BLaER1 treated with 17β-estradiol and CSF1 and Interleukin-3, amounts not matched to agents 10 nM and 100 nM (cell line): ENCODE data around the gene PDIA2.
A peak's percentile ranks its signal among the peaks of the same experiment; 100 is the strongest.

ENCODE experiments used
- H3K27ac ChIP-seq, 11 experiments: shearing (Covaris generic); formaldehyde crosslinking; 2 replicates each; pipeline ENCODE4 v1.8.1; 2022
- H3K27me3 ChIP-seq, 11 experiments: shearing (Covaris generic); formaldehyde crosslinking; 2 replicates each; pipeline ENCODE4 v1.8.1; 2022
- H3K36me3 ChIP-seq, 11 experiments: shearing (Covaris generic); formaldehyde crosslinking; 2 replicates each; pipeline ENCODE4 v1.8.1; 2022
- H3K4me1 ChIP-seq, 10 experiments: shearing (Covaris generic); formaldehyde crosslinking; 2 replicates each; pipeline ENCODE4 v1.8.1; 2022
- H3K4me2 ChIP-seq, 11 experiments: shearing (Covaris generic); formaldehyde crosslinking; 2 replicates each; pipeline ENCODE4 v1.8.1; 2022
- H3K4me3 ChIP-seq, 10 experiments: shearing (Covaris generic); formaldehyde crosslinking; 2 replicates each; pipeline ENCODE4 v1.8.1; 2022
- H3K9ac ChIP-seq, 11 experiments: shearing (Covaris generic); formaldehyde crosslinking; 2 replicates each; pipeline ENCODE4 v1.8.1; 2022
- H3K9me3 ChIP-seq, 11 experiments: shearing (Covaris generic); formaldehyde crosslinking; replicated peaks in 1 of 11; 2 replicates each; pipeline ENCODE4 v1.8.1; 2022
- H4K20me1 ChIP-seq, 11 experiments: shearing (Covaris generic); formaldehyde crosslinking; 2 replicates each; pipeline ENCODE4 v1.8.1; 2022
- Cebpa-rat ChIP-seq, 11 experiments: shearing (Covaris generic); IDR thresholded peaks; 2 replicates each; pipeline ENCODE4 v1.8.1; 2022

PDIA2 gene, protein sequence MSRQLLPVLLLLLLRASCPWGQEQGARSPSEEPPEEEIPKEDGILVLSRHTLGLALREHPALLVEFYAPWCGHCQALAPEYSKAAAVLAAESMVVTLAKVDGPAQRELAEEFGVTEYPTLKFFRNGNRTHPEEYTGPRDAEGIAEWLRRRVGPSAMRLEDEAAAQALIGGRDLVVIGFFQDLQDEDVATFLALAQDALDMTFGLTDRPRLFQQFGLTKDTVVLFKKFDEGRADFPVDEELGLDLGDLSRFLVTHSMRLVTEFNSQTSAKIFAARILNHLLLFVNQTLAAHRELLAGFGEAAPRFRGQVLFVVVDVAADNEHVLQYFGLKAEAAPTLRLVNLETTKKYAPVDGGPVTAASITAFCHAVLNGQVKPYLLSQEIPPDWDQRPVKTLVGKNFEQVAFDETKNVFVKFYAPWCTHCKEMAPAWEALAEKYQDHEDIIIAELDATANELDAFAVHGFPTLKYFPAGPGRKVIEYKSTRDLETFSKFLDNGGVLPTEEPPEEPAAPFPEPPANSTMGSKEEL

DNA sequence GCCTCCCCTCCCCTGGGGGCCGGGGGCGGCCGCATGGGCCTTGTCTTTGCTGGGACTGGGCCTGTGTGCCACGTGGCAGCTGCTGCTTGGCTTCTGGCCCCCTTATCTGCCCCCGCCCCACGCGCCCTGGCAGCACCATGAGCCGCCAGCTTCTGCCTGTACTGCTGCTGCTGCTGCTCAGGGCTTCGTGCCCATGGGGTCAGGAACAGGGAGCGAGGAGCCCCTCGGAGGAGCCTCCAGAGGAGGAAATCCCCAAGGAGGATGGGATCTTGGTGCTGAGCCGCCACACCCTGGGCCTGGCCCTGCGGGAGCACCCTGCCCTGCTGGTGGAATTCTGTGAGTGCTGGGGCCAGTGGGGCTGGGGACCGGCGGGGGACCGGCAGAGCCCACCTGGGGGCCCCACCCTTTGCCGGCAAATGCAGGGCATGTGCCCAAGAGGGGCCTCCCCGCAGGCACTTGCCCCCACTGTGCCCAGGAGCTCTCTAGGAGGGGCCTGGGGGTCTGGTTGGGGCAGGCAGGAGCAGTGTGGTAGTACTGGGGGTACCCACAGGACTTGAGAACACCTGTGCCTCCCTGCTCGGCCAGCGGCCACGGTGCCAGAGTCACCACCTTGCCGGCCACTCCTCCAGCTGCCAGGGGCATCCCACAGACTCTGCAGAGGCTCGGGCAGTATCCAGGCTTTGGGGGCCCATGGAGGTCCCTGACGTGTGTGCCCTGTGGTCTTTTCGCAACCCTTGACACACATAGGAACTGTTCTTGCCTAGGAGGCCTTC lies at the start of gene PDIA2:
TSS of gene PDIA2 (plus strand) at position 132 of the 773 bp plus-strand sequence. CDS start at position 138, 6 bp downstream.
- Histone ChIP-seq H3K4me2 (peak within 1 kb of the TSS in 7 of 11 experiments; percentile 25 to 60 (median 56); a peak in 13 of 22 replicates), H3K36me3 (peaks cover 11 to 21% (median 19%) of the 10 kb centered on the region in 11 experiments; a peak in 21 of 22 replicates), H3K27me3 (peaks cover 29 to 60% (median 46%) of the 10 kb centered on the region in 11 experiments), H4K20me1 (peaks cover 0 to 64% (median 14%) of the 10 kb centered on the region in 11 experiments; a peak in 15 of 22 replicates), H3K4me1 (peaks cover 0 to 59% (median 29%) of the 10 kb centered on the region in 10 experiments; a peak in 13 of 20 replicates), H3K27ac (no peak within 1 kb of the TSS), H3K9me3 (no peaks in the 10 kb centered on the region; a peak in 2 of 22 replicates), H3K4me3 (no peak within 1 kb of the TSS), H3K9ac (peak within 1 kb of the TSS in 3 of 11 experiments; percentile 15 to 34 (median 33); a peak in 3 of 22 replicates)
- no peak for TF ChIP-seq Cebpa-rat (IDR thresholded peaks at IDR 0.05)

GRCh38 chr16:234468-235305 lies 48.3 kb upstream of the PDIA2 start, which contains the start of gene FAM234A:
TSS of gene FAM234A (plus strand) at chr16:234821. CDS start at chr16:254414, 19,593 bp downstream.
- no peaks in the 10 kb centered on the region for H3K27me3 ChIP-seq
- peak within 1 kb of the TSS; percentile 81 to 94 (median 92) for H3K4me2 ChIP-seq
- TF ChIP-seq Cebpa-rat (IDR thresholded peaks at IDR 0.05), result 0 out of 22 replicates have a peak, but pooled peaks of 3 of the 11 experiments have one; percentile 19 to 40 (median 30)
- peak within 1 kb of the TSS; percentile 79 to 95 (median 85) for H3K27ac ChIP-seq
- peak within 1 kb of the TSS; percentile 79 to 93 (median 88) for H3K9ac ChIP-seq
- peaks cover 25 to 30% (median 29%) of the 10 kb centered on the region in 10 experiments for H3K4me1 ChIP-seq
- H3K9me3 ChIP-seq, result no peaks in the 10 kb centered on the region
- peaks cover 0 to 7% (median 0%) of the 10 kb centered on the region in 11 experiments; a peak in 4 of 22 replicates for H4K20me1 ChIP-seq
- H3K36me3 ChIP-seq, result peaks cover 0 to 12% (median 4%) of the 10 kb centered on the region in 11 experiments; a peak in 8 of 22 replicates
- peak within 1 kb of the TSS; percentile 74 to 89 (median 82) for H3K4me3 ChIP-seq

GRCh38 chr16:239948-240277 lies 43.1 kb upstream of the PDIA2 start:
- Histone ChIP-seq H3K9me3 (peaks cover 0 to 9% (median 7%) of the 10 kb centered on the region in 11 experiments; a peak in 10 of 22 replicates), H3K27ac (peak overlapping the region; percentile 7 to 65 (median 28); a peak in 15 of 22 replicates), H3K36me3 (peaks cover 0 to 26% (median 10%) of the 10 kb centered on the region in 11 experiments; a peak in 14 of 22 replicates), H3K9ac (peak overlapping the region in 7 of 11 experiments; percentile 2 to 43 (median 8); a peak in 4 of 22 replicates), H4K20me1 (peaks cover 0 to 9% (median 0%) of the 10 kb centered on the region in 11 experiments; a peak in 7 of 22 replicates), H3K4me2 (peak overlapping the region in 10 of 11 experiments; percentile 4 to 84 (median 48); a peak in 19 of 22 replicates), H3K27me3 (no peaks in the 10 kb centered on the region), H3K4me3 (no peak overlapping the region), H3K4me1 (peaks cover 59 to 69% (median 64%) of the 10 kb centered on the region in 10 experiments)
- no peak for TF ChIP-seq Cebpa-rat (IDR thresholded peaks at IDR 0.05)

- no peak for TF ChIP-seq Cebpa-rat (IDR thresholded peaks at IDR 0.05)
- Histone ChIP-seq H3K9ac (peak overlapping the region in 5 of 11 experiments; percentile 2 to 43 (median 8); a peak in 4 of 22 replicates), H3K9me3 (peaks cover 0 to 9% (median 7%) of the 10 kb centered on the region in 11 experiments; a peak in 10 of 22 replicates), H4K20me1 (peaks cover 0 to 9% (median 0%) of the 10 kb centered on the region in 11 experiments; a peak in 7 of 22 replicates), H3K36me3 (peaks cover 0 to 26% (median 10%) of the 10 kb centered on the region in 11 experiments; a peak in 14 of 22 replicates), H3K4me2 (peak overlapping the region in 9 of 11 experiments; percentile 29 to 84 (median 59); a peak in 17 of 22 replicates), H3K27ac (peak overlapping the region in 9 of 11 experiments; percentile 7 to 68 (median 53); a peak in 11 of 22 replicates), H3K4me1 (peaks cover 63 to 75% (median 69%) of the 10 kb centered on the region in 10 experiments), H3K4me3 (no peak overlapping the region), H3K27me3 (no peaks in the 10 kb centered on the region)
These were observed 42.4 kb upstream of the PDIA2 start for GRCh38 chr16:240559-240958.

- peak overlapping the region in 8 of 11 experiments; percentile 12 to 54 (median 36); a peak in 10 of 22 replicates for H3K9ac ChIP-seq
- H3K4me2 ChIP-seq, result peak overlapping the region; percentile 31 to 84 (median 66)
- H3K27ac ChIP-seq, result peak overlapping the region in 10 of 11 experiments; percentile 19 to 69 (median 54); a peak in 18 of 22 replicates
These were observed 40.7 kb upstream of the PDIA2 start for GRCh38 chr16:242281-242680.

GRCh38 chr16:243348-243747 lies 39.6 kb upstream of the PDIA2 start:
- Histone ChIP-seq H3K36me3 (peaks cover 5 to 25% (median 9%) of the 10 kb centered on the region in 11 experiments; a peak in 17 of 22 replicates), H3K27me3 (no peaks in the 10 kb centered on the region), H4K20me1 (peaks cover 0 to 9% (median 3%) of the 10 kb centered on the region in 11 experiments; a peak in 7 of 22 replicates), H3K27ac (peak overlapping the region in 7 of 11 experiments; percentile 38 to 69 (median 58); a peak in 3 of 22 replicates), H3K9me3 (peaks cover 0 to 9% (median 7%) of the 10 kb centered on the region in 11 experiments; a peak in 10 of 22 replicates), H3K4me3 (no peak overlapping the region), H3K9ac (no peak overlapping the region), H3K4me1 (peaks cover 56 to 78% (median 66%) of the 10 kb centered on the region in 10 experiments), H3K4me2 (peak overlapping the region in 10 of 11 experiments; percentile 26 to 84 (median 62); a peak in 19 of 22 replicates)
- no peak for TF ChIP-seq Cebpa-rat (IDR thresholded peaks at IDR 0.05)

More at GRCh38 chr16:242281-242680, 40.7 kb upstream of the PDIA2 start:
- Histone ChIP-seq H4K20me1 (peaks cover 0 to 9% (median 3%) of the 10 kb centered on the region in 11 experiments; a peak in 7 of 22 replicates), H3K36me3 (peaks cover 0 to 23% (median 10%) of the 10 kb centered on the region in 11 experiments; a peak in 14 of 22 replicates), H3K27me3 (no peaks in the 10 kb centered on the region), H3K4me1 (peaks cover 56 to 78% (median 66%) of the 10 kb centered on the region in 10 experiments), H3K9me3 (peaks cover 0 to 9% (median 7%) of the 10 kb centered on the region in 11 experiments; a peak in 10 of 22 replicates), H3K4me3 (no peak overlapping the region)
- no peak for TF ChIP-seq Cebpa-rat (IDR thresholded peaks at IDR 0.05)

- Histone ChIP-seq H3K4me2 (peak overlapping the region; percentile 3 to 67 (median 37); a peak in 16 of 22 replicates), H3K27ac (peak overlapping the region in 7 of 11 experiments; percentile 2 to 38 (median 16); a peak in 6 of 22 replicates), H3K9me3 (peaks cover 0 to 9% (median 7%) of the 10 kb centered on the region in 11 experiments; a peak in 10 of 22 replicates), H3K9ac (peak overlapping the region in 1 of 11 experiments; percentile 27; a peak in 2 of 22 replicates), H4K20me1 (peaks cover 0 to 7% (median 0%) of the 10 kb centered on the region in 11 experiments; a peak in 6 of 22 replicates), H3K27me3 (no peaks in the 10 kb centered on the region), H3K4me1 (peaks cover 44 to 80% (median 58%) of the 10 kb centered on the region in 10 experiments), H3K4me3 (no peak overlapping the region), H3K36me3 (peaks cover 7 to 40% (median 19%) of the 10 kb centered on the region in 11 experiments)
- no peak for TF ChIP-seq Cebpa-rat (IDR thresholded peaks at IDR 0.05)
These were observed 37.9 kb upstream of the PDIA2 start for GRCh38 chr16:245105-245504.
